Uterus (tissue), 2 donors: ENCODE measurements around the gene ZBTB40.

Experiments used
- POLR2A ChIP-seq, 2 donors: fragments of 450-650 bp; IDR thresholded peaks; one replicate each; pipeline ENCODE4 v1.6.1; 2016; ENCODE audit warnings: antibody characterized with exemption in 2 of 2, mild to moderate bottlenecking in 1 of 2, moderate library complexity in 1 of 2
- TF ChIP-seq, protein P1 (sequence below), 4 experiments: fragments of 200-600 bp in 2 of 4; fragments of 450-650 bp in 2 of 4; sonication (generic) in 2 of 4; IDR thresholded peaks; one replicate each; pipeline ENCODE4 v1.5.1; 2016 to 2019; ENCODE audit warnings: antibody characterized with exemption in 4 of 4, mild to moderate bottlenecking in 2 of 4, moderate library complexity in 1 of 4

DNA sequence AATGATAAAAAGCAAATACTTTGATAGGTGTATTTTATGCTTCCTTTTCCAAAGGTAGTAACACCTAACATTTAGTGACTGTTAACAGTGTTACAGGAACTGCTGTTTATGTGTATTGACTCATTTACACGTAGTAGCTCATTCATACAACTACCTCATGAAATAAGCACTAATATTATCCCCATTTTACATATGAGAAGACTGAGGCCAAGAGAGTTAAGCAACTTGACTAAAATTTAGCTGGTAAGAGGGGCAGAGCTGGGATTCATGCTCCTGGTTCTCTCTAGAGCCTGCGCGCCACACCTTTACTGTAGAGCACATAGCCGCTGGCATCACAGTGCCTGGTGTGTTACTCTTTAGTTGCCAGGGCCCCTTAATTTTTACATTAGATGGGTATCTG, 11.3 kb downstream of the ZBTB40 start:
- TF ChIP-seq POLR2A (IDR thresholded peaks at IDR 0.05), result no peak
- TF ChIP-seq, protein P1, sequence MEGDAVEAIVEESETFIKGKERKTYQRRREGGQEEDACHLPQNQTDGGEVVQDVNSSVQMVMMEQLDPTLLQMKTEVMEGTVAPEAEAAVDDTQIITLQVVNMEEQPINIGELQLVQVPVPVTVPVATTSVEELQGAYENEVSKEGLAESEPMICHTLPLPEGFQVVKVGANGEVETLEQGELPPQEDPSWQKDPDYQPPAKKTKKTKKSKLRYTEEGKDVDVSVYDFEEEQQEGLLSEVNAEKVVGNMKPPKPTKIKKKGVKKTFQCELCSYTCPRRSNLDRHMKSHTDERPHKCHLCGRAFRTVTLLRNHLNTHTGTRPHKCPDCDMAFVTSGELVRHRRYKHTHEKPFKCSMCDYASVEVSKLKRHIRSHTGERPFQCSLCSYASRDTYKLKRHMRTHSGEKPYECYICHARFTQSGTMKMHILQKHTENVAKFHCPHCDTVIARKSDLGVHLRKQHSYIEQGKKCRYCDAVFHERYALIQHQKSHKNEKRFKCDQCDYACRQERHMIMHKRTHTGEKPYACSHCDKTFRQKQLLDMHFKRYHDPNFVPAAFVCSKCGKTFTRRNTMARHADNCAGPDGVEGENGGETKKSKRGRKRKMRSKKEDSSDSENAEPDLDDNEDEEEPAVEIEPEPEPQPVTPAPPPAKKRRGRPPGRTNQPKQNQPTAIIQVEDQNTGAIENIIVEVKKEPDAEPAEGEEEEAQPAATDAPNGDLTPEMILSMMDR (IDR thresholded peaks at IDR 0.05), result no peak
